Mesenchymal stem cell (in vitro differentiated cells and primary cell): ENCODE results near the gene C1QL1.
A peak's percentile ranks its signal among the peaks of the same experiment; 100 is the strongest.

ENCODE experiments used
- DNase-seq: peaks from one replicate; pipeline ENCODE4 v3.0.0-alpha.2; 2013
- H2AFZ ChIP-seq: one replicate; pipeline ENCODE4 v1.6.1; 2013; ENCODE audit warnings: low read depth, mild to moderate bottlenecking, control low read depth, inconsistent platforms, low read length, moderate library complexity
- H2AK5ac ChIP-seq: 2 replicates; pipeline ENCODE4 v1.6.1; 2013; ENCODE audit warnings: low read length, moderate library complexity, mild to moderate bottlenecking, inconsistent platforms; ENCODE audit not compliant: severe bottlenecking
- H2BK120ac ChIP-seq: one replicate; pipeline ENCODE4 v1.6.1; 2013; ENCODE audit warnings: low read depth, mild to moderate bottlenecking, inconsistent platforms, low read length, moderate library complexity
- H2BK12ac ChIP-seq, 2 experiments: one replicate each; pipeline ENCODE4 v1.6.1; 2013; ENCODE audit warnings: inconsistent platforms in 2 of 2, low read length in 2 of 2, mild to moderate bottlenecking in 2 of 2, moderate library complexity in 2 of 2, control low read depth in 1 of 2
- H2BK15ac ChIP-seq: one replicate; pipeline ENCODE4 v1.6.1; 2013; ENCODE audit warnings: mild to moderate bottlenecking, low read depth, inconsistent platforms; ENCODE audit not compliant: poor library complexity, severe bottlenecking
- H2BK5ac ChIP-seq: 2 replicates; pipeline ENCODE4 v1.6.1; 2013; ENCODE audit warnings: low read depth, mild to moderate bottlenecking, low read length, control low read depth, inconsistent platforms; ENCODE audit not compliant: poor library complexity, severe bottlenecking
- H3K14ac ChIP-seq, 2 experiments: one replicate each; pipeline ENCODE4 v1.6.1; 2013; ENCODE audit warnings: inconsistent platforms in 2 of 2, low read length in 2 of 2, control low read depth in 1 of 2, mild to moderate bottlenecking in 1 of 2, moderate library complexity in 1 of 2
- H3K18ac ChIP-seq, 2 experiments: one replicate each; pipeline ENCODE4 v1.6.1; 2013; ENCODE audit warnings: inconsistent platforms in 2 of 2, low read length in 2 of 2, control low read depth in 1 of 2, low read depth in 1 of 2, mild to moderate bottlenecking in 1 of 2
- H3K23ac ChIP-seq, 2 experiments: one replicate each; pipeline ENCODE4 v1.6.1; 2013; ENCODE audit warnings: inconsistent platforms in 2 of 2, low read length in 2 of 2, mild to moderate bottlenecking in 2 of 2, moderate library complexity in 2 of 2, control low read depth in 1 of 2
- H3K27ac ChIP-seq: 2 replicates; pipeline ENCODE4 v1.5.1; 2013; ENCODE audit warnings: mild to moderate bottlenecking, moderate library complexity, low read length, control low read depth, inconsistent platforms; ENCODE audit not compliant: poor library complexity, severe bottlenecking
- H3K27me3 ChIP-seq, 2 experiments: 2 replicates each; pipeline versions ENCODE4 v1.6.1 to v1.7.0; 2013; ENCODE audit warnings: low read length in 2 of 2, mild to moderate bottlenecking in 2 of 2, moderate library complexity in 2 of 2, control low read depth in 1 of 2, inconsistent platforms in 1 of 2; ENCODE audit not compliant: control insufficient read depth in 1 of 2, insufficient read depth in 1 of 2
- H3K36me3 ChIP-seq, 2 experiments: 2 replicates each; pipeline versions ENCODE4 v1.6.1 to v1.7.0; 2013; ENCODE audit warnings: low read length in 2 of 2, control low read depth in 1 of 2, inconsistent platforms in 1 of 2, low read depth in 1 of 2, mild to moderate bottlenecking in 1 of 2; ENCODE audit not compliant: insufficient read depth in 2 of 2, control insufficient read depth in 1 of 2
- H3K4ac ChIP-seq, 2 experiments: one replicate each; pipeline ENCODE4 v1.6.1; 2013; ENCODE audit warnings: inconsistent platforms in 2 of 2, low read length in 2 of 2, mild to moderate bottlenecking in 2 of 2, moderate library complexity in 2 of 2, control low read depth in 1 of 2, low read depth in 1 of 2
- H3K4me1 ChIP-seq: 2 replicates; pipeline ENCODE4 v1.6.1; 2013; ENCODE audit warnings: low read depth, low read length, control low read depth; ENCODE audit not compliant: control insufficient read depth, insufficient read depth
- H3K4me2 ChIP-seq: 2 replicates; pipeline ENCODE4 v1.6.1; 2013; ENCODE audit warnings: low read length, mild to moderate bottlenecking, inconsistent platforms; ENCODE audit not compliant: poor library complexity, severe bottlenecking
- H3K4me3 ChIP-seq, 2 experiments: 2 replicates each; pipeline versions ENCODE4 v1.5.1 to v1.7.0; 2013; ENCODE audit warnings: low read length in 2 of 2, mild to moderate bottlenecking in 2 of 2, control low read depth in 1 of 2, low read depth in 1 of 2; ENCODE audit not compliant: insufficient read depth in 1 of 2
- H3K79me1 ChIP-seq: replicated peaks from 2 replicates; pipeline ENCODE4 v1.6.1; 2013; ENCODE audit warnings: mild to moderate bottlenecking, control low read depth, low read length, inconsistent platforms; ENCODE audit not compliant: poor library complexity, severe bottlenecking
- H3K9ac ChIP-seq: 2 replicates; pipeline ENCODE4 v1.7.0; 2013; ENCODE audit warnings: mild to moderate bottlenecking, low read length, moderate library complexity
- H3K9me3 ChIP-seq: 2 replicates; pipeline ENCODE4 v1.7.0; 2013; ENCODE audit warnings: mild to moderate bottlenecking, low read length; ENCODE audit not compliant: control insufficient read depth
- H4K8ac ChIP-seq: one replicate; pipeline ENCODE4 v1.6.1; 2013; ENCODE audit warnings: inconsistent platforms, mild to moderate bottlenecking, low read length, moderate library complexity
- H4K91ac ChIP-seq: one replicate; pipeline ENCODE4 v1.6.1; 2013; ENCODE audit warnings: mild to moderate bottlenecking, low read length, inconsistent platforms
- WGBS: methylation state at CpG from one replicate; pipeline ENCODE4 v1.1.7; 2013; ENCODE audit warnings: mixed read lengths; 5-methylcytosine and 5-hydroxymethylcytosine counted together

Gene C1QL1

DNA sequence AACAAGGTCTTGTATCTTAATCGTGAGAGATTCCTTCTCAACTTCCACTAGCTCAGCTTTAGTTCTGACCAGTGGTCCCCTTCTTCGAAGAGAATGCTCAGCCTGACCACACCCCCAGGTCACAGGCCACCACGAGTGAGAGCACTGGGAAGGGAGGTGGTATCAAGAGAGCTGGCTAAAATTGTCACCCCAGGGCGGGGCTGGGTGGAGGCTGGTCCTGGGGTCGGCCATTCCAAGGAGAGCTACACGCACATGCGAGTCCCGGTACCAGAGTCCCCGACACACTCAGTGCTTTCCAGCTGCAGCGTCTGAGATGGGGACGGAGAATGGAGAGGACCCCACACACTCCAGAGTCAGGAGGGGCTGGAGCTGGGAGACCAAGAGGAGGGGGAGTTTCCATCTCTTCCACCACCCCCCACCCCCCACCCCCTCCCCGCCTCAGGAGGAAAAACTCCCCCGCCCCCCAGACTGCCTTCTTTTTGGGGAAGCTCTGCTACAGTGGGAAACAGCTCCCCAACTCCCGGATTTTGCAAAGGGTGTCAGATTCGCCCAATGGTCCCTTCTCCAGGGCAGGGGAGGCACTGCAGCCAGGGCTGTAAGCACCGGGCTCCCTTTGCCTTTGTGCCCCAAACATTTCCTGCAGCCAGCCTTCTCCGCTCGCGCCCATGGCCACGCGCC is 1.6 kb downstream of the C1QL1 start:
- no peak overlapping the region for H3K23ac ChIP-seq
- 23% methylated on average over 16 of the region's 21 CpGs for WGBS

DNA sequence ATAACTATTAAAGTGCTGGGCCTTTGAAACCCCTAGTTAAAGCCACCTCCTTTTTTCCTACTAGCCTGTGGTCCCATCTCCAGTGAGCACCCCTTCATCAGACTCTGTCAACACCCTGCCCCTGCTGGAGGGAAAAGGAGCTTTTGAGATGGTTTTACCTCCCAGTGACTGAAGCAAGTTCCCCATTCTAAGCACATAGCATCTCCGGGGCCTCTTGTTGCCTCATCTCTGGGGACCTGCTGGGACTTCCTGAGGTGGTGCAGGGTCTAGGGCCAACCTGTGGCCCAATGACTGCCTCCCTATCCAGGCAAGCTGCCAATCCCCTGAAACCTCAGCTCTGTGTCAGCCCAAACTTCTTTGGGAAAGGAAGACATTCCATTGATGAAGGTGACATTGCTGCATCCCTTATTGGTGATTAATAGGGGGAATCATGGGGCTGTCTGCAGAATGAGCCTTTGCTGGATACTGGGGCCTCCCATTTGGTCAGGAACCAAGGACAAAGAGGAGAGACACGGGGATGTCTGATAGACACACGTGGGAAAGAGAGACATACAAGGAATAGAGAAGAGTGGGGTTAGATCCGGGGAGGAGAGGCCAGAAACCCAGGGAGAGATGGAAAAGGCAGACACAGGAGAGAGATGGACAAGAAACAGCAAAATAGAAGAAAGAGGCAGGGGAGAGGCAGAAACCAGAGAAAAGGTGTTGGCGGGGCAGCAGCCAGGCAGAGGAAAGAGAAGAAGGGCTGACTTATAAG is 2.4 kb downstream of the C1QL1 start:
- Histone ChIP-seq H3K27me3 (peaks cover 45 to 56% of the 10 kb centered on the region in 2 experiments), H2BK12ac (no peak overlapping the region), H3K9ac (no peak overlapping the region), H3K4me3 (no peak overlapping the region), H3K27ac (no peak overlapping the region), H3K4ac (no peak overlapping the region), H3K9me3 (no peaks in the 10 kb centered on the region), H3K79me1 (no peaks in the 10 kb centered on the region), H4K8ac (no peak overlapping the region), H3K36me3 (no peaks in the 10 kb centered on the region), H2BK120ac (no peak overlapping the region), H2AFZ (no peak overlapping the region), H3K14ac (no peak overlapping the region), H2AK5ac (no peak overlapping the region), H2BK15ac (no peak overlapping the region), H3K23ac (no peak overlapping the region), H4K91ac (no peak overlapping the region), H3K18ac (no peak overlapping the region), H2BK5ac (no peak overlapping the region), H3K4me1 (peaks cover 29% of the 10 kb centered on the region), H3K4me2 (no peak overlapping the region)
- DNase-seq = no peak
- 58% methylated on average over 5 of the region's 5 CpGs for WGBS

More for the DNA sequence above, 1.6 kb downstream of the C1QL1 start:
- Histone ChIP-seq H2BK5ac (no peak overlapping the region), H3K79me1 (no peaks in the 10 kb centered on the region), H3K9ac (no peak overlapping the region), H3K4ac (no peak overlapping the region), H3K27ac (no peak overlapping the region), H3K14ac (no peak overlapping the region), H3K36me3 (no peaks in the 10 kb centered on the region), H2AFZ (no peak overlapping the region), H2BK12ac (no peak overlapping the region), H4K91ac (no peak overlapping the region), H3K27me3 (peaks cover 45 to 56% of the 10 kb centered on the region in 2 experiments), H3K4me1 (peaks cover 31% of the 10 kb centered on the region), H3K9me3 (no peaks in the 10 kb centered on the region), H3K4me2 (no peak overlapping the region), H3K18ac (no peak overlapping the region), H4K8ac (no peak overlapping the region), H2BK15ac (no peak overlapping the region), H2BK120ac (no peak overlapping the region), H3K4me3 (no peak overlapping the region), H2AK5ac (no peak overlapping the region)
- DNase-seq = no peak

DNA sequence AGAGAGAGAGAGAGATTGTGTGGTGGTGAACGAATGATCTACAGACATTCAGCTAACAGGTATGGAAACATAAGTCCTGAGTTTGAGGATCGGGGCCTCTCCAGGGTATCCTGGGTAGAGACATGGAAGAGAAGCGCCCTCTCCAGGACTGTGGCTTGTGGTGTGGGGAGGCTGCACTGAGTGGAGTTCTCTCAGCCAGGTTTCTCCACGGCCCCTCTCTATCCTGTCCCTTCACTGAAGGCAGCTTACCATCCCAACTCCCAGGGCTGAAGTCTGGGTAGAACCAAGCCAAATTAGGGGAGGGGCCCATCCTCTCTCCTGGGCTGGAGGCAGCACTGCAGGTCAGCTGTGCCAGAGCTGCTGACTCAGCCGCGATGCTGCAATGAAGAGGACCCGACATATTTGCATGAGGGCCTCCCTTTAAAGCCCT is 6.2 kb downstream of the C1QL1 start:
- Histone ChIP-seq H3K23ac (no peak overlapping the region), H2BK120ac (no peak overlapping the region), H3K9ac (no peak overlapping the region), H2BK12ac (no peak overlapping the region), H3K36me3 (peaks cover 0 to 3% of the 10 kb centered on the region in 2 experiments), H2AK5ac (no peak overlapping the region), H2BK5ac (no peak overlapping the region), H3K14ac (no peak overlapping the region), H3K4me1 (peaks cover 8% of the 10 kb centered on the region), H2BK15ac (no peak overlapping the region), H3K79me1 (no peaks in the 10 kb centered on the region), H4K8ac (no peak overlapping the region), H3K18ac (no peak overlapping the region), H3K4ac (no peak overlapping the region), H2AFZ (peak overlapping the region; percentile 29), H3K9me3 (no peaks in the 10 kb centered on the region), H3K4me3 (no peak overlapping the region), H3K27me3 (peaks cover 33 to 57% of the 10 kb centered on the region in 2 experiments), H4K91ac (no peak overlapping the region), H3K27ac (no peak overlapping the region), H3K4me2 (no peak overlapping the region)
- WGBS = 64% methylated on average over 4 of the region's 7 CpGs
- no peak for DNase-seq

DNA sequence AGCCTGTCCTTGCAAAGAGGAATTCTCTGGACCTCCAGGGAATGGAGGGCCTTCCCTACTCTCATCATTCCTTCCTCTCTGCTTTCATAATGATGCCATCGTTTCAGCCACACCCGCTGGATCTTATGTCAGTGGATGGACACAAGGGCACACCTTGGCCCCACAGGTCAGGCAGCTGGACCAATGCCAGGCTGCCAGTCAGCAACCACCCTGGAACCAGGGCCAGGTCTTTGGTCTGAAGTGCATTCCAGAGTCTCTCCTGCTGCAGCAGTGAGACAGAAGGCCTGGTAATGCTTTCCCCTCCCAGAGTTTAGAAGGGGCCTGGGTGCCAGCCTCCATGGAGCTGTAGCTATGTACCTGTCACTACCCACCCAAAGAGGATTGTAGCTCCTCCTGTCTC is 7.4 kb downstream of the C1QL1 start:
- H3K18ac ChIP-seq = no peak overlapping the region
- no peak overlapping the region for H3K4me3 ChIP-seq
- 89% methylated on average over 2 of the region's 2 CpGs for WGBS

More for the DNA sequence above, 7.4 kb downstream of the C1QL1 start:
- peaks cover 23 to 54% of the 10 kb centered on the region in 2 experiments for H3K27me3 ChIP-seq
- peaks cover 9% of the 10 kb centered on the region for H3K4me1 ChIP-seq
- H3K23ac ChIP-seq = no peak overlapping the region
- H3K9me3 ChIP-seq = no peaks in the 10 kb centered on the region
- peaks cover 0 to 3% of the 10 kb centered on the region in 2 experiments for H3K36me3 ChIP-seq
- no peak overlapping the region for H3K4me2 ChIP-seq
- no peak overlapping the region for H3K27ac ChIP-seq
- no peak overlapping the region for H2BK120ac ChIP-seq
- DNase-seq = no peak
- no peak overlapping the region for H4K8ac ChIP-seq
- no peak overlapping the region for H3K4ac ChIP-seq
- H3K79me1 ChIP-seq = no peaks in the 10 kb centered on the region
- no peak overlapping the region for H4K91ac ChIP-seq
- H2BK12ac ChIP-seq = no peak overlapping the region
- no peak overlapping the region for H2AFZ ChIP-seq
- no peak overlapping the region for H3K9ac ChIP-seq
- H2AK5ac ChIP-seq = no peak overlapping the region
- H2BK15ac ChIP-seq = no peak overlapping the region
- H3K14ac ChIP-seq = no peak overlapping the region
- H2BK5ac ChIP-seq = no peak overlapping the region
